Peyer's patch (tissue), 4 donors: Measurements from ENCODE around the gene BPIFA1. TPM values are rescaled to one million over a fixed set of nuclear protein-coding genes. Genes with fewer than 3 reads are reported as not detected.

Source experiments
- DNase-seq, 3 donors: peaks; one replicate each; pipeline ENCODE4 v3.0.0-alpha.2; 2017 to 2019
- H3K27ac ChIP-seq, 4 donors: fragments of 200-600 bp; sonication (generic); one replicate each; pipeline ENCODE4 v1.5.1; 2016 to 2019
- H3K27me3 ChIP-seq, 2 donors: fragments of 200-600 bp; sonication (generic); one replicate each; pipeline ENCODE4 v1.5.1; 2019
- H3K36me3 ChIP-seq, 3 donors: fragments of 200-600 bp; sonication (generic); one replicate each; pipeline ENCODE4 v1.5.1; 2016 to 2019
- H3K4me1 ChIP-seq, 4 donors: fragments of 200-600 bp; sonication (generic); one replicate each; pipeline ENCODE4 v1.5.1; 2016 to 2019
- H3K4me3 ChIP-seq, 4 donors: fragments of 200-600 bp; sonication (generic); 1 replicate in 3 of 4; 2 replicates in 1 of 4; pipeline ENCODE4 v1.5.1; 2016 to 2019; ENCODE audit warnings: mild to moderate bottlenecking in 1 of 4
- H3K9me3 ChIP-seq, 4 donors: fragments of 200-600 bp; sonication (generic); one replicate each; pipeline ENCODE4 v1.5.1; 2016 to 2019; ENCODE audit warnings: mild to moderate bottlenecking in 1 of 4
- POLR2A ChIP-seq, 2 donors: fragments of 450-650 bp; IDR thresholded peaks; one replicate each; pipeline ENCODE4 v1.5.1; 2017; ENCODE audit warnings: antibody characterized with exemption in 2 of 2, mild to moderate bottlenecking in 2 of 2, moderate library complexity in 2 of 2
- total RNA-seq, 4 donors: library from RNA; depleted of rRNA; stranded (reverse); fragments of >200 nt; gene quantifications; one replicate each; pipeline ENCODE4 v1.1.0, GENCODE V29; 2016
- TF ChIP-seq, protein P1 (sequence below), 6 experiments: fragments of 450-650 bp in 4 of 6; fragments of 200-600 bp in 2 of 6; sonication (generic) in 1 of 6; IDR thresholded peaks; one replicate each; pipeline ENCODE4 v1.5.1; 2017 to 2019; ENCODE audit warnings: antibody characterized with exemption in 6 of 6, mild to moderate bottlenecking in 3 of 6, moderate library complexity in 1 of 6

The BPIFA1 gene
- total RNA-seq, 4 donors from 2014 or later = not detected

- DNase-seq = no peak
- no peak for TF ChIP-seq POLR2A (IDR thresholded peaks at IDR 0.05)
- TF ChIP-seq, protein P1, sequence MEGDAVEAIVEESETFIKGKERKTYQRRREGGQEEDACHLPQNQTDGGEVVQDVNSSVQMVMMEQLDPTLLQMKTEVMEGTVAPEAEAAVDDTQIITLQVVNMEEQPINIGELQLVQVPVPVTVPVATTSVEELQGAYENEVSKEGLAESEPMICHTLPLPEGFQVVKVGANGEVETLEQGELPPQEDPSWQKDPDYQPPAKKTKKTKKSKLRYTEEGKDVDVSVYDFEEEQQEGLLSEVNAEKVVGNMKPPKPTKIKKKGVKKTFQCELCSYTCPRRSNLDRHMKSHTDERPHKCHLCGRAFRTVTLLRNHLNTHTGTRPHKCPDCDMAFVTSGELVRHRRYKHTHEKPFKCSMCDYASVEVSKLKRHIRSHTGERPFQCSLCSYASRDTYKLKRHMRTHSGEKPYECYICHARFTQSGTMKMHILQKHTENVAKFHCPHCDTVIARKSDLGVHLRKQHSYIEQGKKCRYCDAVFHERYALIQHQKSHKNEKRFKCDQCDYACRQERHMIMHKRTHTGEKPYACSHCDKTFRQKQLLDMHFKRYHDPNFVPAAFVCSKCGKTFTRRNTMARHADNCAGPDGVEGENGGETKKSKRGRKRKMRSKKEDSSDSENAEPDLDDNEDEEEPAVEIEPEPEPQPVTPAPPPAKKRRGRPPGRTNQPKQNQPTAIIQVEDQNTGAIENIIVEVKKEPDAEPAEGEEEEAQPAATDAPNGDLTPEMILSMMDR (IDR thresholded peaks at IDR 0.05) = no peak
- Histone ChIP-seq H3K4me3 (no peak within 1 kb of the TSS), H3K9me3 (no peaks in the 10 kb centered on the region), H3K36me3 (no peaks in the 10 kb centered on the region), H3K4me1 (no peaks in the 10 kb centered on the region), H3K27ac (no peak within 1 kb of the TSS), H3K27me3 (no peaks in the 10 kb centered on the region)
These were observed 18.7 kb upstream of the BPIFA1 start, which contains the start of gene BPIFA3 for GRCh38 chr20:33217052-33217451. Gene BPIFA3, plus strand, starts transcription at chr20:33217352. Its CDS starts 185 bp downstream, at chr20:33217537.

GRCh38 chr20:33224399-33224798 is 11.4 kb upstream of the BPIFA1 start:
- H3K27me3 ChIP-seq = no peaks in the 10 kb centered on the region
- DNase-seq = no peak
- no peaks in the 10 kb centered on the region for H3K4me1 ChIP-seq
- no peak overlapping the region for H3K4me3 ChIP-seq
- H3K36me3 ChIP-seq = no peaks in the 10 kb centered on the region
- no peak overlapping the region for H3K27ac ChIP-seq
- no peaks in the 10 kb centered on the region for H3K9me3 ChIP-seq
- TF ChIP-seq, protein P1 (IDR thresholded peaks at IDR 0.05) = no peak
- TF ChIP-seq POLR2A (IDR thresholded peaks at IDR 0.05) = no peak

GRCh38 chr20:33229843-33230242 is 6.0 kb upstream of the BPIFA1 start:
- H3K9me3 ChIP-seq = no peaks in the 10 kb centered on the region
- H3K27me3 ChIP-seq = no peaks in the 10 kb centered on the region
- H3K27ac ChIP-seq = no peak overlapping the region
- no peak for TF ChIP-seq POLR2A (IDR thresholded peaks at IDR 0.05)
- TF ChIP-seq, protein P1 (IDR thresholded peaks at IDR 0.05) = no peak
- H3K4me3 ChIP-seq = no peak overlapping the region
- no peaks in the 10 kb centered on the region for H3K4me1 ChIP-seq
- DNase-seq = no peak
- H3K36me3 ChIP-seq = no peaks in the 10 kb centered on the region

- no peak overlapping the region for H3K4me3 ChIP-seq
- no peaks in the 10 kb centered on the region for H3K9me3 ChIP-seq
- no peaks in the 10 kb centered on the region for H3K27me3 ChIP-seq
- DNase-seq = no peak
- no peak overlapping the region for H3K27ac ChIP-seq
- TF ChIP-seq, protein P1 (IDR thresholded peaks at IDR 0.05) = no peak
- no peak for TF ChIP-seq POLR2A (IDR thresholded peaks at IDR 0.05)
- no peaks in the 10 kb centered on the region for H3K4me1 ChIP-seq
- no peaks in the 10 kb centered on the region for H3K36me3 ChIP-seq
These were observed 4.6 kb upstream of the BPIFA1 start for GRCh38 chr20:33231237-33231636.

DNA sequence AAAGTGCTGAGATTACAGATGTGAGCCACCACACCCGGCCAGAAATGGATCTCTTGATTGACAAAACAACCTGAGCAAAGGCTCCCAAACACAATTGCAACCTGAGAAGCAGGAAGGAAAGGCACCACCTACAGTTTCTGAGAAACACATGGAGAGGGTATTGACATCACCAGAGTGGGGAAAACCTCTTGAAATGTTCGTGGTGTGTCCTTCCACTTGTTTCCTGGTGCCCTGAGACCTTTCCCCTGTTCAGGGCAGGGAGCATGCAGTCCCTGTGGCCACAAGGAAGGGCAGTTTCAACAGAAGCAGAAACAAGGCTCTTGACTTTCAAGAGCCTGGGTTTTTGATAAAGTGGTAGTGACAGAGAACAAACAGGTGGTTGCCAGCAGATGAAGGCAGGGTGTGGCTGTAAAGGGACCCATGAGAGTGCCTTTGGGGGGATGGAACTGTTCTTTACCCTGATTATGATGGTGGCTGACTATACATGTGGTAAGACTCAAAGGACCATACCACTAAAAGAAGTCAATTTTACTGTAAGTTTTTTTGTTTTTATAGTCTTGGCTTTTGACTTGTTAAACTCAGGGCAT is 3.2 kb upstream of the BPIFA1 start:
- no peak overlapping the region for H3K27ac ChIP-seq
- TF ChIP-seq, protein P1 (IDR thresholded peaks at IDR 0.05) = no peak
- TF ChIP-seq POLR2A (IDR thresholded peaks at IDR 0.05) = no peak
- no peaks in the 10 kb centered on the region for H3K4me1 ChIP-seq
- no peaks in the 10 kb centered on the region for H3K9me3 ChIP-seq
- no peak overlapping the region for H3K4me3 ChIP-seq
- H3K36me3 ChIP-seq = no peaks in the 10 kb centered on the region
- H3K27me3 ChIP-seq = no peaks in the 10 kb centered on the region
- DNase-seq = no peak
